Tibial nerve (tissue), 4 donors: ENCODE results near the gene MAGEF1. TPM values are rescaled to one million over a fixed set of nuclear protein-coding genes. Genes with fewer than 3 reads are reported as not detected.

Experiments used
- DNase-seq, 2 donors: peaks; one replicate each; pipeline ENCODE4 v3.0.0-alpha.2; 2019; ENCODE audit warnings: low spot score in 2 of 2
- H3K27ac ChIP-seq, 4 donors: fragments of 200-600 bp; sonication (generic) in 3 of 4; one replicate each; pipeline ENCODE4 v1.5.1; 2017 to 2019; ENCODE audit warnings: mild to moderate bottlenecking in 1 of 4
- H3K27me3 ChIP-seq, 2 donors: fragments of 200-600 bp; sonication (generic) in 1 of 2; one replicate each; pipeline versions ENCODE4 v1.5.1 to v1.6.0; 2017 to 2019
- H3K36me3 ChIP-seq, 3 donors: fragments of 200-600 bp; sonication (generic); one replicate each; pipeline ENCODE4 v1.5.1; 2018 to 2019
- H3K4me1 ChIP-seq, 4 donors: fragments of 200-600 bp; sonication (generic) in 3 of 4; one replicate each; pipeline ENCODE4 v1.5.1; 2017 to 2019
- H3K4me3 ChIP-seq, 4 donors: fragments of 200-600 bp; sonication (generic) in 3 of 4; one replicate each; pipeline ENCODE4 v1.5.1; 2017 to 2019; ENCODE audit warnings: mild to moderate bottlenecking in 1 of 4, moderate library complexity in 1 of 4
- H3K9me3 ChIP-seq, 4 donors: fragments of 200-600 bp; sonication (generic) in 3 of 4; one replicate each; pipeline ENCODE4 v1.5.1; 2017 to 2019
- CTCF ChIP-seq, 5 experiments: fragments of 200-600 bp in 3 of 5; fragments of 450-650 bp in 2 of 5; sonication (generic) in 3 of 5; IDR thresholded peaks; one replicate each; pipeline ENCODE4 v1.5.1; 2016 to 2019; ENCODE audit warnings: antibody characterized with exemption in 5 of 5, mild to moderate bottlenecking in 3 of 5, moderate library complexity in 2 of 5
- EP300 ChIP-seq, 2 donors: sonication (generic); formaldehyde crosslinking; IDR thresholded peaks; one replicate each; pipeline ENCODE4 v1.6.1; 2017; ENCODE audit warnings: antibody characterized with exemption in 2 of 2, mild to moderate bottlenecking in 1 of 2
- POLR2A ChIP-seq, 2 donors: fragments of 450-650 bp; IDR thresholded peaks; one replicate each; pipeline ENCODE4 v1.6.1; 2017; ENCODE audit warnings: antibody characterized with exemption in 2 of 2, mild to moderate bottlenecking in 2 of 2, moderate library complexity in 2 of 2
- WGBS, 2 donors: methylation state at CpG; one replicate each; pipeline ENCODE4 v1.1.5; 2018; 5-methylcytosine and 5-hydroxymethylcytosine counted together
- total RNA-seq, 4 donors: library from RNA; depleted of rRNA; stranded (reverse); fragments of >200 nt; gene quantifications; one replicate each; pipeline ENCODE4 v1.1.0, GENCODE V29; 2016

MAGEF1 gene
- total RNA-seq, 4 donors from 2014 or later: 29.6 to 48.1 (median 42.4) TPM

GRCh38 chr3:184682671-184683070 lies 29.2 kb downstream of the MAGEF1 start:
- Histone ChIP-seq H3K9me3 (no peaks in the 10 kb centered on the region), H3K27ac (no peak overlapping the region), H3K4me1 (peaks cover 0 to 33% (median 10%) of the 10 kb centered on the region in 4 donors), H3K27me3 (no peaks in the 10 kb centered on the region), H3K4me3 (no peak overlapping the region), H3K36me3 (no peaks in the 10 kb centered on the region)
- DNase-seq: no peak
- TF ChIP-seq CTCF (IDR thresholded peaks at IDR 0.05) (no peak), POLR2A (IDR thresholded peaks at IDR 0.05) (no peak), EP300 (IDR thresholded peaks at IDR 0.05) (no peak)
- 96 to 98% methylated on average over 11 of the region's 11 CpGs for WGBS, 2 donors

GRCh38 chr3:184680385-184681345 lies 31.2 kb downstream of the MAGEF1 start:
- no peaks in the 10 kb centered on the region for H3K27me3 ChIP-seq
- no peak overlapping the region for H3K4me3 ChIP-seq
- H3K4me1 ChIP-seq: peaks cover 0 to 22% (median 1%) of the 10 kb centered on the region in 4 donors
- WGBS, 2 donors: 93% methylated on average over 10 of the region's 10 CpGs
- H3K9me3 ChIP-seq: no peaks in the 10 kb centered on the region
- no peak overlapping the region for H3K27ac ChIP-seq
- TF ChIP-seq CTCF (IDR thresholded peaks at IDR 0.05) (no peak), POLR2A (IDR thresholded peaks at IDR 0.05) (no peak), EP300 (IDR thresholded peaks at IDR 0.05) (no peak)
- no peak for DNase-seq
- H3K36me3 ChIP-seq: no peaks in the 10 kb centered on the region

- Histone ChIP-seq H3K9me3 (no peaks in the 10 kb centered on the region), H3K36me3 (no peaks in the 10 kb centered on the region), H3K4me1 (peaks cover 0 to 15% (median 0%) of the 10 kb centered on the region in 4 donors), H3K4me3 (no peak overlapping the region), H3K27ac (no peak overlapping the region), H3K27me3 (no peaks in the 10 kb centered on the region)
- no peak for TF ChIP-seq CTCF (IDR thresholded peaks at IDR 0.05)
- no peak for TF ChIP-seq POLR2A (IDR thresholded peaks at IDR 0.05)
- TF ChIP-seq EP300 (IDR thresholded peaks at IDR 0.05): no peak
- WGBS, 2 donors: 47 to 51% methylated on average over 22 to 24 of the region's 24 CpGs
- DNase-seq: no peak
These were observed 32.6 kb downstream of the MAGEF1 start for GRCh38 chr3:184679056-184679816.

GRCh38 chr3:184678317-184679055 lies 33.4 kb downstream of the MAGEF1 start:
- no peaks in the 10 kb centered on the region for H3K36me3 ChIP-seq
- no peaks in the 10 kb centered on the region for H3K27me3 ChIP-seq
- no peak for TF ChIP-seq EP300 (IDR thresholded peaks at IDR 0.05)
- TF ChIP-seq POLR2A (IDR thresholded peaks at IDR 0.05): no peak
- no peak for TF ChIP-seq CTCF (IDR thresholded peaks at IDR 0.05)
- H3K4me1 ChIP-seq: peaks cover 0 to 15% (median 0%) of the 10 kb centered on the region in 4 donors
- no peak overlapping the region for H3K4me3 ChIP-seq
- no peaks in the 10 kb centered on the region for H3K9me3 ChIP-seq
- H3K27ac ChIP-seq: no peak overlapping the region
- 79 to 93% methylated on average over 11 to 16 of the region's 16 CpGs for WGBS, 2 donors
- DNase-seq: no peak
